SK-MEL-5 (cell line): ENCODE results near the gene TNKS2. TPM values are rescaled to one million over a fixed set of nuclear protein-coding genes. Genes with fewer than 3 reads are reported as not detected.
"Not testable (repeated sequence)": the region's sequence is repeated elsewhere in the genome, so short reads cannot be mapped to it uniquely, and the experiment has no call there.

Experiments
- DNase-seq: peaks from one replicate; pipeline ENCODE4 v3.0.0-alpha.2; 2016; ENCODE audit warnings: low read depth, low spot score
- in situ Hi-C: cut with HindIII; loops from 2 replicates; pipeline ENCODE4 v1.10.0; 2016; ENCODE audit warnings: low sequenced_read_pairs, high pct_unique_total_duplicates, low pct_unique_long_range_greater_than_20kb
- total RNA-seq: library from RNA; depleted of rRNA; stranded (reverse); fragments of >200 nt; shearing (Covaris generic); gene quantifications from 2 replicates; pipeline ENCODE4 v1.2.3, GENCODE V29; 2014

TNKS2 gene
- total RNA-seq, 1 experiment from 2014 or later: 34.4 TPM

DNA sequence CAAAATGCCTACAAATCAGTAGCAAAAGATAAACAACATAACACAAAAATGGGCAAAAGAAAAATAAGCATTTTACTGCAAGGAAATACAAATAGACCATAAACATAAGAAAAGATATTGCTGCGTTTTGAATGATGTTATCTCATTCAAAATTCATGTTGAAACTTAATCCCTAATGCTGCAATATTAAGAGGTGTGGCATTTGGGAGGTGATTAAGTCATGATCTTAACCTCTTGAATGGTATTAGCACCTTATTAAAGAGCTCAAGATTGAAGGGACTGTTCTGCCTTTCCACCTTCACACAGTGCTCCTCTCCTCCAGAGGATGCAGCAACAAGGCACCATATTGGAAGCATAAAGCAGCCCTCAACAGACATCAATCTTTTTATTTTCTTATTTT, 12.4 kb upstream of the TNKS2 start:
- DNase-seq: no peak
- in situ Hi-C loops: no loop called here

DNA sequence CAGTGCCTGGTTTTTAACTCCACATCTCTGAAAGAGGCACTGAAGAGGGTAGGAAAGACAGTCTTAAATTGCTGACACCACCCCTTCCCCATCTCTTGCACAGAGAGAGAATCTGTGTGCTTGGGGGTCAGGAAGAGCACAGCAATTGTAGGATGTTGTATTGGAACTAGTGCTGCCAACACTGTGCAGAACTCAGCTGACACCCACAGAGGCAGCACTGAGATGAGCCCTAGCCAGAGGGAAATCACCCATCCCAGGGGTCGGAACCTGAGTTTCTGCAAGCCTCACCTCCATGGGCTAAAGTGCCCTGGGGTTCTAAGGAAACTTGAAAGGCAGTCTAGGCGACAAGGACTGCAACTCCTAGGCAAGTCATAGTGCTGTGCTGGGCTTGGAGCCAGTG, 11.0 kb upstream of the TNKS2 start:
- in situ Hi-C loops: no loop called here
- DNase-seq: no peak

DNA sequence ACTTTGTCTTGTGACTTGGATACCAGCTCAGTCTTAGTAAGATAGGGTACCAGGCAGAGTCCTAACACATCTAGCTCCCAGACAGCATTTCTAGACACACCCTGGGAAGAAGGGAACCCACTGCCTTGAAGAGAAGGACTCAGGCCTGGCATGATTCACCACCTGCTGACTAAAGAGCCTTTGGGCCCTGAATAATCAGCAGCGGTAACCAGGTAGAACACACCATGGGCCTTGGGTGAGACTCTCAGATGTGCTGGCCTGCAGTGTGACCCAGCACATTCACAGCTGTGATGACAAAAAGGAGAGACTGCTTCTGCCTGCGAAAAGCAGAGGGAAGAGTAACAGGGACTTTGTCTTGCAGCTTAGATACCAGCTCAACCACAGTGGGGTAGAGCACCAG, 10.4 kb upstream of the TNKS2 start:
- DNase-seq: no peak
- in situ Hi-C loops: no loop called here

DNA sequence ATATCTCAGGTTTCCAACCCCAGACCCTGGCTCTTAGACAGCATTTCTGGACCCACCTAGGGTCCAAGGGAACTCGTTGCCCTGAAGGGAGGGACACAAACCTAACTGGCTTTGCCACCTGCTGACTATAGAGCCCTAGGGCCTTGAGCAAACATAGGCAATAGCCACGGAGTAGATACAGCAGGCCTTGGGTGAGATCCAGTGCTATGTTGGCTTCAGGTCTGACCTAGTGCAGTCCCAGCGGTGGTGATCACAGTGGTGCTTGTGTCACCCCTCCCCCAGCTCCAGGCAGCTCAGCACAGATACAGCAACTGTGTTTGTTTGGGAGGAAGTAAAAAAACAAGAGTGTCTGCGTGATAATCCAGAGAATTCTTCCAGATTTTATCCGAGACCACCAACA, 9.7 kb upstream of the TNKS2 start:
- DNase-seq: no peak
- in situ Hi-C loops: no loop called here

DNA sequence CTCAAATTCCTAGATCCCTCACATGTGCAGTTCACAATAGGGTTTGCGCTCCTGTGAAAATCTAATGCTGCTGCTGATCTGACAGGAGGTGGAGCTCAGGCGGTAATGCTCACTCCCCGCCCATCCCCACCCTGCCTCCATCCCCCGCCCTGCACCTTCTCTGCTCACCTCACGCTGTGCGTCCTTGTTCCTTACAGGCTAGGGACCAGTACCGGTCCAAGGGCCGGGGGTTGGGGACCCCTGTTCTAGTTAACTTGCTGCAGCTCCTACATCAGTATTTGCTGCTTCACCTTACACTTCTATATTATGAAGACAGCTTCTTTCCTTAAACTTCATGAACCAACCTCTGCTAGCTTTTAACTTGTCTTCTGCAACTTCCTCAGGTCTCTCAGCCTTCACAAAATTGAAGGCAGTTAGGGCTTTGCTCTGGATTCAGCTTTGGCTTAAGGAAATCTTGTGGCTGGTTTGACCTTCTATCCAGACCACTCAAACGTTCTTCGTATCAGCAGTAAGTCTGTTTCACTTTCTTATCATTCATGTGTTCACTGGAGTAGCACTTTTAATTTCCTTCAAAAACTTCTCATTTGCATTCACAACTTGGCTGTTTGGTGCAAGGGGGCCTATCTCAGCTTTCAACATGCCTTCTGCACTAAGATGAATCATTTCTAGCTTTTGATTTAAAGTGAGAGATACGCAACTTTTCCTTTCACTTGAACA, 1.7 kb upstream of the TNKS2 start:
- peak; percentile 25 for DNase-seq
- in situ Hi-C loops: no loop called here

DNA sequence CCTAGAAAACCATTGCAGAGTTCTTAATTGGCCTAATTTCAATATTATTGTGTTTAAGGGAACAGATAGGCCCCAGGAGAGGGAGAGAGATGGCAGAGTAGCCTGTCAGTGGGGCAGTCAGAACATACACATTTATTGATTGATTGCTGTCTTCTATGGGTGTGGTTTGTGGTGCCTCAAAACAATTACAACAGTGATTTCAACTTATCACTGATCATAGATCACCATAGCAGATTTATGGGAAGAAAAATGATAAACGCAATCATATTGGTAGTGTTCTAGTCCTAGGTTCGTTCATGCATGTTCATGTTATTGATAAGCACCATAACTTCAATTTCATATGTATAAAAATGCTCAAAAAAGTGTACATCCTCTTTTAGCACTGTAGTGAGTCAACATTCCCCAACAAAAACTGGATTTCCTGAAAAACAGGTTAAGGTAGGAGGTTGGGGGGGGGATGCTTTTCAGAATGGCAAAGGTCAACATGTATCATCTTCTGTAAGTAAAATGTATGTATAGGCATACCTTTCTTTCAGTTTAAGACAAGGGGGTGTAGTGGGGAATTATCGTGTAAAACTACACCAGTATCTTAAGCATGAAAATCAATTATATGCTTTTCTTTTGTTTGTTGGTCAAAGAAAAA, 1.1 kb upstream of the TNKS2 start:
- in situ Hi-C loops: no loop called here
- DNase-seq: no peak

DNA sequence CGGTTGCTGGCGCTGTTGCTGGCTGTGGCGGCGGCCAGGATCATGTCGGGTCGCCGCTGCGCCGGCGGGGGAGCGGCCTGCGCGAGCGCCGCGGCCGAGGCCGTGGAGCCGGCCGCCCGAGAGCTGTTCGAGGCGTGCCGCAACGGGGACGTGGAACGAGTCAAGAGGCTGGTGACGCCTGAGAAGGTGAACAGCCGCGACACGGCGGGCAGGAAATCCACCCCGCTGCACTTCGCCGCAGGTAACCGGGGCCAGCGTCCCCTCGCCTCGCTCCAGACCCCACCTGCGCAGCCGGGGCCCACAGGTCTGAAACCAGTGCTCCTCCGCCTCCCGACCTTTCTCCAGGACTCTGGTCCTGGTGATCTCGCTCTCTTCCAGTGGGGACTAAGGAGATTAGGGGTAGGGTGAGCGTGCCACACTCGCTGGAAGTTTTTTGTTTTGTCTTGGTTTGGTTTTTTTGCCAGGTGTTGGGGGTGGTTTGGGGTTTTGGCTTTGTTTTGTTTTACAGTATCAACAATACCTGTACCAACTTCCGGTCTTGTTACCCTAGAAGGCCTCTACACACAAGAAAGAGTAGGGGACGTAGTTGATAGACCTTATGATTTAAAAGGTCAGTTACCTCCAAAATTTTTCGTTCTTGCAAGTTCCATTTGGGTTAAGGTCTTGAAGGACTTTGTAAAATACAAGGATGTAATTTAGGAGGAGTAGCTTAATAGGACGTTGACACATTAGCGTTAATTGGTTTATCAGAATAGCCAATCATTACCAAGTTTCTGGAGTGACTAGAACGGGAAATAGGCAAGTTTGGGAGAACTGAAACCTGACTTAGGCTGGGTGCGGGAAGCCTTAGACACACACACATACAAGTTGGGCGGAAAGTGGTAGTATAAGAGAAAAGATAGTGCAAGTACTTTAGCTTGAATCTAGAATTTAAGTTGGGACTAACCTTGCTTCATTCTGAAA, 704 bp downstream of the TNKS2 start:
- in situ Hi-C loops: no loop called here
- DNase-seq: peak; percentile 57

DNA sequence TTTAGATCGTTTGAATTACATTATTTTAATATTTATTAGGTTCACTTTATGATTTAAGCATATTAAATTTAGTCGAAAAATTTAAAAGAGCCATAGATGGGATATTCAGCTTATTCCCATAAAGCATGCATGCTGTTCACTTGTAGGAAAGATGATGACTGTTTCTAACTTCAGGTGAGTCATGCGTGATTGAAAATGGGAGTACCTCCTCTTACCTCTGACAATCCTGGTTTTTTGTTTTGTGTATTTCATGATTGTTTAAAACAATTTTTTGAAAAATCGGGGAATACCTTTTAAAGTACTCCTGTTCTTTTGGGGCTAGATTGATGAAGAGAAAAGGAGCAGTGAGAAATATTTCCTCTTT, 1.4 kb downstream of the TNKS2 start:
- in situ Hi-C loops: no loop called here
- no peak for DNase-seq

DNA sequence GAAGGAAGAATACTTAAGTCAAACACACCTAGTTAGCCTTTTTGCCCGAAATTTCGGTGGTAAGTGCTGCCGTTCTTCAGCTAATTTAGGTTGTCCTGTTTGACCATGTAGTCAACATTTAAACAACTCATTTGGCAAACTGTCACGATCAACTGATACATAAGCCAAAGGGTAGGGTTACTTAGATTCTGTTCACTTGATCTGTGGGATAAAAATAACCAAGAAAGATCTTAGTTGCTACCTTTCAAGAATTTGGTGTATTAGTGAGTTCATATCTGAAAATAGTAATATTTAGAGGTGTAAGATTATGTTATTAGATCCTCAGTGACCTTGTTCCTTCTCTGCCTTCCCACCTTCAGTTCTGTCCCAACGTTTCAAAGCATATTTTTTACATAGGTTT, 2.0 kb downstream of the TNKS2 start:
- in situ Hi-C loops: no loop called here
- DNase-seq: no peak

DNA sequence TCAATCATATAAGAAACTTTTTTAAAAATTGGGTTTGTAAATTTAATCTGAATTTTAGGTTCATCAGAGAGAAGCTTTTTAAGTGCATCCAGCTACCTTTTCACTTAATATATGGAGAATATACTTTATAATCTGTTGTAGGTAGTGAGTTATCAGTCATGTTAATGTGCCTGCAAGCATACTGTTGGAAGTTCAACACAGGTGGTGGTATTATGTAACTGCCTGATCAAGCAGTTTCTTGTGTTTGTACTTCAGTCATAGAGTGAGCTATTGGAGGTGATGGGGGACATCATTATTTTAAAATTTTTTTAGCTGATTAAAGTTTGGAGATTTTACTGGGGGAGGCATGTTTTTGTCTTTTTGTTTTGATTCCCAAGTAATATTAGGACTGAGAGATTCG, 2.5 kb downstream of the TNKS2 start:
- DNase-seq: no peak
- in situ Hi-C loops: no loop called here

DNA sequence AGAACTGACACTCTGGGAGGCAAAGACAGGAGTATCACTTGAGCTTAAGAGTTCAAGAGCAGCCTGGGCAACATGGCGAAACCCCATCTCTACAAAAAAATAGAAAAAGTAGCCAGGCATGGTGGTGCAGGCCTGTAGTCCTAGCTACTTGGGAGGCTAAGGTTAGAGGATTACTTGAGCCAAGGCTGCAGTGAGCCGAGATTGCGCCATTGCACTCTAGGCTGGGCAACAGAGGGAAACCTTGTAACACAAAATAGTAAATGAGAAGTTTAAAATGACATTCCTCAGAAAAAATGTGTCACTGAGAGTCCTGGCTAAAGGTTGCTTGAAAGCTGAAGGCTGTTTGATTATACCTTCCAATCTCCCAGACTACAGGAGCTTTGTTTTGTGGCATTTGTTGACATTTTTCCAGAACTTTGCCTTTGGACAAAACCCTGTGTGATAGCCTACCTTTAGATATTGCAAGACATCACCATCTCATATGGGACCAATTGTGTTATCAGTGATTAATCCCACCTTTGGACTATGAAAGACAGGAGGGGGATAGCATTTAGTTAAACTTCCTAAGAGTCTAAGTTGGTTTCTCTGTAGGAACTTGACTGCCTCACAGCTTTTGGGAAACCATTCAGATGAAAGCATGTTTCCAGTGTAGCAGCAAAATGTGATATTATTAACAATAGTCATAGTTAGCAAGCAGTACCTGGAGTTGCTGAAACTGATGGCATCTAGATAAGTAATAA, 5.3 kb downstream of the TNKS2 start:
- in situ Hi-C loops: no loop called here
- no peak for DNase-seq

DNA sequence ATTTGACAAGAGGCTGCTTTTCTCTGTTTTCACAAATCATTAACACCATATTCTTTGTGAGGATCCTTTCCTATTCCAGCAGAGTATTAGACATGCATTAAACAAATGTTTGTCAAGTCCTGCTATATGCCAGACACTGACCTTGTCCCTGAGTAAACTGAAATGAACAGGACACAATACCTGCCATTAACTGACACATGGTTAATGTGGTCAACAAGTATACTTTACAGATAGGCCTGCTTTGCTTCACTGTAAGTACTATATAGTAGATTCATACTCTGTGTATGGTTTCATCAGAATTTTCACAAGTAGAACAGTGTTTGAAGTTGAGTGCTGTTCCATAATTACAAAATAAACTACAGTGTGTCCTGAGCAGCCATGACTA, 5.9 kb downstream of the TNKS2 start:
- in situ Hi-C loops: no loop called here
- DNase-seq: no peak

DNA sequence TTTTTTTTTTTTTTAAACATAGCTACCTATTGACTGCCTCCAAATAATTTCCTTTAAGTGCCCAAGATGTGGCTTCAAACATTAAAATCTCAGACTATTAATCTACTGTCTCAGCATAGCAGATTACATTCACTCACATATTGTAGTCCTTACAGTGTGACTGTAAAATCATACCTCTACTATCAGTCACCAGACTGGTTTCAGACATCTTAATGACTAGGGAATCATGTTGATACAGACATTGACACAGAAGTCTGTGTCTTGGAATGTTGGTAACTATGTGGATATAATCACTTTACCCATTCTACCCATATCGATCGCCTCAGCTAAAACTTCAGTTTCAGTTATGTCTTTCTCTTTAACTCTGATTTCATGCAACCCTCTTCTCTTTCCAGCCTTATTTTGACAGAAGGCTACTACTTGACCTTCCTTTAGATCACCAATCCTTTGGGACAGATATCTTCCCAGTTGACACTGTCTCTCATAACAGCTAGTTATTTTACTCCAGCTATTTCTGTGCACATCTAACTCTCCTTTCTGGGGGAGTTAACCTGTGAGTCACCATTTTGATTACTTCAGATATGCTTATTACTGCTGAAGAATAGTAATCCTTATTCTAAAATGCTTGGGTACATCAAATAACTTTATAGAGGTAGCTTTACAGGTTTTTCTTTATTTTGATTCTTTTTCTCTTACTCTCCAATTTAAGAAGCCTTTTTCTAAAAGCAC, 7.0 kb downstream of the TNKS2 start:
- in situ Hi-C loops: no loop called here
- no peak for DNase-seq

DNA sequence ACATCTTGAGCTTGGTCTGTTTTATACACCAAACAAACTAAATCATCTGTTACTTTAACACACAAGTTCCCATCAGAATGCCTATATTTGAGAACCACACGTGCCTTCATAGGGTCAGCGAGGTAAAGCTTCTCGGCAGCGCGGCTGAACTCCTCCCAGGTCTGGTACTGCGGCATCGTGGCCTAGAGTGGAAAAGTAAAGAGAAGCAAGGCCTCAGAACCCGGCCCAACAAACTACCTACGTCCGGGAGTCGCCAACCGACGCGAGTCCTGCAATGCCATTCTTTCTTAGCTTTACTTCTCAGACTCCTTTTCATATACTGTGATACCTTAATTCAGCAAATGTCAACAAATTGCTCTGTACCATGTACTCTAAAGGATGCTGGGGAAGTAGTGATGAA, 9.0 kb downstream of the TNKS2 start:
- in situ Hi-C loops, DNase-seq: not testable (repeated sequence)

DNA sequence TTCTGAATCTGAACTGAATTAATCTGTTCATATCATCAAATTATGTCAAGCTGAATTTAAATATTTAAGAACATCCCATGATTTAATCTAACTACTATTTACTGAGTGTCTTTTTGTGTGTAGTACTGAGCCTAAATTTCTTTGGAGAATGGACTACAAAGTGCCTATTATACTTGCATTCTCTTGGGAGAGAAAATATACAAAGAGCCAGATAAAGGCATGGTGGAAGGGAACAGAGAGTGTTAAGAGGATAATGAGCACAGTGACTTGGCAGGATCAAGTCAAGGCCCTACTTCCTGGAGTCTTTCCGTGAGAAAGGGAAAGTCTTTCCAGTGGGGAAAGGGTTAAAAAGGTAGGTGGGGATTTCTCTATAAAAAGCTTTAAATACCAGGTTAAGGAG, 15.0 kb downstream of the TNKS2 start:
- DNase-seq: peak; percentile 62
- in situ Hi-C loops: no loop called here

DNA sequence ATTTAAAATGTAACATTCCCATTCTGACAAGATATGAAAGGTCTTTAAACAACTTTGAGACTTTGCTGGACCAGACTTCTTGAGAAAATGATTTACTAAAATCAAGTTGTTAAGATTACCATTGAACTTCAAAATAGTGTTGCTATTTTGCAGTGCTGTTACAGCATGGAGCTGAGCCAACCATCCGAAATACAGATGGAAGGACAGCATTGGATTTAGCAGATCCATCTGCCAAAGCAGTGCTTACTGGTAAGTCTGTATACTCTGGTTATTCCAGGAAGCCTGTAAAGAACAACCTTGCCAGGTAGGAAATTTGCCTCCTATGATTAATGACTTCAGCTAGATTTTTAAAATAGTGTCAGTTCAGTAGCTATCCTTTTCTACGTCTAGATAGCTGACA, 18.8 kb downstream of the TNKS2 start:
- in situ Hi-C loops: no loop called here
- no peak for DNase-seq

DNA sequence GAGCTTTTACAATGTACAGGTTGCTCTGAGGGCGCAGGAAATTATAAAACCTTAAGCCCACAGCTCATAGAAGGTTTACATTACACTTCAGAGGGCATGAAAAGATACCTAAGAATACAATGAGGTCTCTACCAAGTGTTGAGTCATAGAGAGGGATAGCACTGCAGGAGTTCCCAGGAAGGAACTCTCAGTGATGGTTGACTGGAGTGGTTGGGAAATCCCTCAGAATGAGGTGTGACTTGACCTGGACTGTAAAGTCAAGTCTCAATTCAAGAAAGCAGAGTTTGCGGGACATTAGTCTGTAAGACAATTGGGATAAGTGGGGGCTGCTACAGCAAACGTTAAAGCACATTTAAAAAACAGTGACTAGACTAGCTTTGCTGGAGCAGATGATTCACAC, 21.9 kb downstream of the TNKS2 start:
- no peak for DNase-seq
- in situ Hi-C loops: no loop called here
